H1 (cell line): ENCODE results near the gene UBAP1L. TPM values are rescaled to one million over a fixed set of nuclear protein-coding genes. Genes with fewer than 3 reads are reported as not detected.

Experiments used
- CTCF ChIA-PET: fragments of 300-600 bp; sonication (Branson Sonifier 250); formaldehyde crosslinking; loops from one replicate; lab custom pipeline; 2021; ENCODE audit not compliant: partially characterized antibody; lab: Charles Lee
- POLR2A ChIA-PET: fragments of 300-600 bp; sonication (Branson Sonifier 250); formaldehyde crosslinking; loops from one replicate; lab custom pipeline; 2021; ENCODE audit warnings: inconsistent platforms; ENCODE audit not compliant: partially characterized antibody; lab: Charles Lee
- DNase-seq, 2 experiments: peaks; one replicate each; pipeline versions ENCODE4 v3.0.0 to v3.0.0-alpha.2; 2010 to 2022; ENCODE audit warnings: low spot score in 2 of 2, low read depth in 1 of 2, mixed read lengths in 1 of 2
- FAIRE-seq: peaks from 2 replicates; lab custom pipeline; 2011; peaks lifted over from hg19 to GRCh38; lab: Jason Lieb, UNC
- H2AFZ ChIP-seq: 2 replicates; pipeline ENCODE4 v1.8.1; 2012; ENCODE audit warnings: low read length, inconsistent platforms
- H2AK5ac ChIP-seq: 2 replicates; pipeline ENCODE4 v1.6.1; 2013; ENCODE audit warnings: low read depth, low read length
- H2BK120ac ChIP-seq: replicated peaks from 2 replicates; pipeline ENCODE3; 2013; ENCODE audit warnings: low read depth, low read length, inconsistent platforms
- H2BK12ac ChIP-seq: 2 replicates; pipeline ENCODE4 v1.6.1; 2013; ENCODE audit warnings: low read depth, low read length
- H2BK15ac ChIP-seq: 2 replicates; pipeline ENCODE4 v1.6.1; 2013; ENCODE audit warnings: low read length
- H2BK20ac ChIP-seq: 2 replicates; pipeline ENCODE4 v1.6.1; 2013; ENCODE audit warnings: low read length
- H2BK5ac ChIP-seq: 2 replicates; pipeline ENCODE4 v1.6.1; 2013; ENCODE audit warnings: low read depth, low read length
- H3K14ac ChIP-seq: 2 replicates; pipeline ENCODE4 v1.6.1; 2013; ENCODE audit warnings: inconsistent platforms; ENCODE audit not compliant: insufficient read length
- H3K18ac ChIP-seq: 2 replicates; pipeline ENCODE4 v1.6.1; 2013; ENCODE audit warnings: low read length; ENCODE audit errors: extremely low read depth
- H3K23ac ChIP-seq: 2 replicates; pipeline ENCODE4 v1.6.1; 2013; ENCODE audit warnings: inconsistent platforms; ENCODE audit not compliant: insufficient read length
- H3K23me2 ChIP-seq: 2 replicates; pipeline ENCODE4 v1.6.1; 2013; ENCODE audit warnings: low read depth, low read length
- H3K27ac ChIP-seq: 2 replicates; pipeline ENCODE4 v1.6.1; 2011; ENCODE audit warnings: low read depth, low read length, inconsistent platforms
- H3K27me3 ChIP-seq, 4 experiments: replicated peaks in 1 of 4; 1 replicate in 1 of 4; 2 replicates in 3 of 4; pipeline versions ENCODE4 v1.6.1 to v1.8.1; 2011 to 2013; ENCODE audit warnings: low read length in 3 of 4, mild to moderate bottlenecking in 3 of 4, inconsistent platforms in 2 of 4, mixed read lengths in 2 of 4, moderate library complexity in 1 of 4; ENCODE audit not compliant: control insufficient read depth in 3 of 4, insufficient read depth in 3 of 4; ENCODE audit errors: extremely low read depth in 1 of 4
- H3K36me3 ChIP-seq, 4 experiments: 2 replicates each; pipeline versions ENCODE4 v1.6.1 to v1.8.1; 2011 to 2013; ENCODE audit warnings: mild to moderate bottlenecking in 4 of 4, low read length in 3 of 4, moderate library complexity in 2 of 4, control low read depth in 1 of 4, inconsistent platforms in 1 of 4; ENCODE audit not compliant: insufficient read depth in 4 of 4, control insufficient read depth in 2 of 4
- H3K4ac ChIP-seq: replicated peaks from 2 replicates; pipeline ENCODE3; 2013; ENCODE audit warnings: low read length, low read depth, mixed read lengths, inconsistent platforms; ENCODE audit not compliant: insufficient read length
- H3K4me1 ChIP-seq, 4 experiments: replicated peaks in 1 of 4; 1 replicate in 1 of 4; 2 replicates in 3 of 4; pipeline versions ENCODE4 v1.6.1 to v1.8.1; 2011 to 2013; ENCODE audit warnings: low read length in 3 of 4, inconsistent platforms in 2 of 4, mixed read lengths in 1 of 4; ENCODE audit not compliant: insufficient read depth in 4 of 4, control insufficient read depth in 3 of 4
- H3K4me2 ChIP-seq, 2 experiments: 2 replicates each; pipeline versions ENCODE4 v1.6.1 to v1.8.1; 2011 to 2013; ENCODE audit warnings: low read depth in 2 of 2, low read length in 2 of 2, control low read depth in 1 of 2, inconsistent platforms in 1 of 2, mild to moderate bottlenecking in 1 of 2; ENCODE audit not compliant: insufficient read depth in 1 of 2
- H3K4me3 ChIP-seq, 4 experiments: fragments of 200-600, 300-600 bp in 1 of 4; sonication (generic), shearing (Covaris generic), sonication (Bioruptor Twin) in 1 of 4; 2 replicates each; pipeline versions ENCODE4 v1.5.1 to v1.8.1; 2011 to 2016; ENCODE audit warnings: low read length in 4 of 4, low read depth in 3 of 4, control low read depth in 2 of 4, inconsistent platforms in 2 of 4, mild to moderate bottlenecking in 2 of 4, mixed read lengths in 1 of 4, moderate library complexity in 1 of 4; ENCODE audit not compliant: insufficient read depth in 2 of 4; ENCODE audit errors: extremely low read depth in 1 of 4
- H3K56ac ChIP-seq: replicated peaks from 2 replicates; pipeline ENCODE3; 2013; ENCODE audit warnings: low read depth, mild to moderate bottlenecking, mixed read lengths, low read length, inconsistent platforms; ENCODE audit not compliant: insufficient read length
- H3K79me1 ChIP-seq: 2 replicates; pipeline ENCODE4 v1.6.1; 2013; ENCODE audit warnings: low read depth, low read length, control low read depth
- H3K79me2 ChIP-seq, 2 experiments: 2 replicates each; pipeline versions ENCODE4 v1.6.1 to v1.8.1; 2012 to 2013; ENCODE audit warnings: low read length in 2 of 2, mild to moderate bottlenecking in 2 of 2, inconsistent platforms in 1 of 2; ENCODE audit not compliant: insufficient read depth in 2 of 2, control insufficient read depth in 1 of 2
- H3K9ac ChIP-seq, 4 experiments: replicated peaks in 1 of 4; 1 replicate in 1 of 4; 2 replicates in 3 of 4; pipeline versions ENCODE4 v1.6.1 to v1.8.1; 2011 to 2013; ENCODE audit warnings: low read depth in 3 of 4, low read length in 3 of 4, control low read depth in 2 of 4, mild to moderate bottlenecking in 2 of 4, moderate library complexity in 2 of 4, inconsistent platforms in 1 of 4; ENCODE audit errors: extremely low read depth in 1 of 4
- H3K9me3 ChIP-seq, 2 experiments: 2 replicates each; pipeline versions ENCODE4 v1.6.1 to v1.8.1; 2012 to 2013; ENCODE audit warnings: mild to moderate bottlenecking in 2 of 2, moderate library complexity in 2 of 2, control low read depth in 1 of 2, inconsistent platforms in 1 of 2, low read depth in 1 of 2, low read length in 1 of 2, mixed read lengths in 1 of 2; ENCODE audit not compliant: insufficient read depth in 2 of 2
- H4K20me1 ChIP-seq, 2 experiments: replicated peaks in 1 of 2; 2 replicates each; pipeline versions ENCODE3 to v1.8.1; 2011 to 2013; ENCODE audit warnings: inconsistent platforms in 2 of 2, low read length in 2 of 2, mild to moderate bottlenecking in 1 of 2; ENCODE audit not compliant: insufficient read depth in 2 of 2, control insufficient read depth in 1 of 2
- H4K5ac ChIP-seq: 2 replicates; pipeline ENCODE4 v1.6.1; 2013; ENCODE audit warnings: low read length, low read depth, mixed read lengths, inconsistent platforms; ENCODE audit not compliant: insufficient read length
- H4K8ac ChIP-seq: 2 replicates; pipeline ENCODE4 v1.8.0; 2013; ENCODE audit warnings: mild to moderate bottlenecking, moderate library complexity, low read length, inconsistent platforms; ENCODE audit not compliant: insufficient read depth; ENCODE audit errors: extremely low read depth
- H4K91ac ChIP-seq: replicated peaks from 2 replicates; pipeline ENCODE3; 2013; ENCODE audit warnings: low read length, mixed read lengths, inconsistent platforms; ENCODE audit not compliant: insufficient read length
- BRCA1 ChIP-seq: IDR thresholded peaks from 2 replicates; pipeline ENCODE4 v1.6.1; 2012; ENCODE audit warnings: low read depth, low read length, improper control_type of control experiment
- CBX8 ChIP-seq: fragments of 300-800, 300-1000 bp; sonication (generic); IDR thresholded peaks from 2 replicates; pipeline ENCODE4 v1.7.1; 2016; ENCODE audit warnings: low read depth, low read length, borderline replicate concordance
- FOSL1 ChIP-seq: IDR thresholded peaks from 2 replicates; pipeline ENCODE4 v1.6.1; 2011; ENCODE audit warnings: mild to moderate bottlenecking, low read depth, low read length, moderate library complexity; ENCODE audit not compliant: insufficient read depth
- POLR2AphosphoS5 ChIP-seq: IDR thresholded peaks from 2 replicates; pipeline ENCODE4 v1.6.1; 2011; ENCODE audit warnings: low read depth, low read length
- RAD21 ChIP-seq, 2 experiments: IDR thresholded peaks in 1 of 2; conservative IDR thresholded peaks in 1 of 2; 2 replicates each; pipeline ENCODE4 v1.6.1; 2011; ENCODE audit warnings: low read depth in 2 of 2, low read length in 2 of 2, improper control_type of control experiment in 1 of 2, inconsistent platforms in 1 of 2, mild to moderate bottlenecking in 1 of 2, moderate library complexity in 1 of 2
- SIN3A ChIP-seq, 2 experiments: IDR thresholded peaks in 1 of 2; conservative IDR thresholded peaks in 1 of 2; 2 replicates each; pipeline ENCODE4 v1.6.1; 2011 to 2012; ENCODE audit warnings: low read length in 2 of 2, improper control_type of control experiment in 1 of 2, low read depth in 1 of 2, mild to moderate bottlenecking in 1 of 2
- SUZ12 ChIP-seq: fragments of 200-600 bp; sonication (generic); IDR thresholded peaks from 2 replicates; pipeline ENCODE4 v1.6.1; 2012; ENCODE audit warnings: mild to moderate bottlenecking, inconsistent platforms, low read length, moderate library complexity, mixed read lengths
- TAF7 ChIP-seq: optimal IDR thresholded peaks from 2 replicates; pipeline ENCODE3; 2011; ENCODE audit warnings: low read depth, mild to moderate bottlenecking, inconsistent platforms, low read length, moderate library complexity, borderline replicate concordance
- WGBS, 2 experiments: shearing (Covaris generic) in 1 of 2; methylation state at CpG; one replicate each; pipeline versions ENCODE4 v1.1.6 to v1.1.7; 2013 to 2015; ENCODE audit warnings: low lambda C conversion rate in 2 of 2, mixed read lengths in 2 of 2, inconsistent platforms in 1 of 2, low coverage in 1 of 2, missing lambda C conversion rate in 1 of 2; ENCODE audit not compliant: insufficient replicate concordance in 2 of 2, insufficient coverage in 1 of 2, insufficient read length in 1 of 2; ENCODE audit errors: extremely low coverage in 1 of 2, missing lambda C conversion rate in 1 of 2; 5-methylcytosine and 5-hydroxymethylcytosine counted together
- polyA plus RNA-seq, 7 experiments: library from polyadenylated mRNA; depleted of rRNA in 3 of 7; stranded (reverse) in 5 of 7; unstranded in 2 of 7; fragments of >200 nt in 5 of 7; fragments of 200-250 nt in 2 of 7; gene quantifications; 1 replicate in 5 of 7; 2 replicates in 1 of 7; 4 replicates in 1 of 7; pipeline versions ENCODE4 v1.2.1 to v1.2.3, GENCODE V29; 2011 to 2013; ENCODE audit warnings: missing spikeins in 2 of 7, mixed read lengths in 2 of 7
- total RNA-seq: library from RNA; stranded (reverse); fragmentation: NEBNext Ultra II Directional; extraction: Animal tissue kit (Norgen Biotek cat#: 25700); gene quantifications from 2 replicates; pipeline ENCODE4 v1.2.1, GENCODE V29; 2021
- TF ChIP-seq, protein P1 (sequence below): IDR thresholded peaks from 2 replicates; pipeline ENCODE4 v1.6.1; 2012; ENCODE audit warnings: low read length, inconsistent platforms
- TF ChIP-seq, protein P2 (sequence below): IDR thresholded peaks from 2 replicates; pipeline ENCODE4 v1.6.1; 2012; ENCODE audit warnings: inconsistent platforms

The UBAP1L gene
- total and polyA plus RNA-seq, 2 of the 8 experiments (the other 6 are each of a cell fraction or from before 2014, with no cell fraction given), result 0.67 to 1.7 TPM

DNA sequence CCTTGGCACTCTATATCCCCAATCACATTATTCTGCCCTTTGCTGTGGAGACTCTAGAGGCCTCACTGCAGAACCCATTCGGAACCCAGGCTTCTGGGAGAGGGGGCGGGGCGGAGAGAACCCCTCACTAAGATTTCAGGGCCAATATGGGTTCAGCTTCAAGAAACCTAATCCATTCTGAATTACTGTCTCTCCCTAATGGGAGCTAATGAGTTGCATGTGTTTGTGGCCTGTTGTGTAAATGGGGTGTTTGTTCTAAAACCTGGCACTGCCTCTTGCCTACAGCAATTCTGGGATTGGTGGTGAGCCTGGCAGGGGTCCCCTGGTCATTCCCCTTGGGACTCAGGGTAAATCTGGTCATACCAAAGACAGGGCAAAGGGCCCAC lies 46.6 kb downstream of the UBAP1L start:
- no peak overlapping the region for H4K5ac ChIP-seq
- H3K4me3 ChIP-seq, result peak overlapping the region; percentile 43 to 71 (median 53); a peak in 5 of 8 replicates
- no peak for DNase-seq
- H3K9ac ChIP-seq, result no peak overlapping the region
- no peak overlapping the region; the same call in 1 of the 2 replicates for H3K18ac ChIP-seq
- no peak overlapping the region for H4K91ac ChIP-seq
- H3K4me1 ChIP-seq, result peaks cover 5 to 19% (median 7%) of the 10 kb centered on the region in 4 experiments
- H2AK5ac ChIP-seq, result no peak overlapping the region; the same call in 1 of the 2 replicates
- H2BK20ac ChIP-seq, result 0 out of 2 replicates have a peak overlapping the region, but pooled peaks have one; percentile 15
- peak overlapping the region; percentile 44; the same call in 1 of the 2 replicates for H2BK12ac ChIP-seq
- H3K4me2 ChIP-seq, result peak overlapping the region; percentile 82 to 90
- H4K8ac ChIP-seq, result no peak overlapping the region
- no peaks in the 10 kb centered on the region for H3K36me3 ChIP-seq
- no peak overlapping the region for H3K14ac ChIP-seq
- no peaks in the 10 kb centered on the region; a peak in 1 of 4 replicates for H3K79me2 ChIP-seq
- ChIA-PET POLR2A (interaction anchor here (0.6 to 8.0 kb wide), 8 partner anchors 14 to 463 kb away, joined by 3 to 93 read pairs (median 4); partner anchors contain the start of genes KBTBD13 and RNU5B-1), CTCF (interaction anchor here (0.9 to 33.2 kb wide), 9 partner anchors 5 to 1835 kb away, joined by 3 to 1213 read pairs (median 4); partner anchors contain the start of genes KBTBD13, RASL12 and SLC51B)
- no peak overlapping the region for H3K27ac ChIP-seq
- peaks cover 6% of the 10 kb centered on the region; the same call in 1 of the 2 replicates for H3K23me2 ChIP-seq
- H3K4ac ChIP-seq, result no peak overlapping the region
- H2BK120ac ChIP-seq, result no peak overlapping the region
- H2AFZ ChIP-seq, result no peak overlapping the region
- no peak overlapping the region for H2BK5ac ChIP-seq
- peaks cover 3% of the 10 kb centered on the region in 2 experiments; a peak in 2 of 4 replicates for H3K9me3 ChIP-seq
- no peak overlapping the region for H3K56ac ChIP-seq
- 57% methylated on average over 3 of the region's 3 CpGs; no CpG with 5 or more reads in 1 of the 2 experiments for WGBS, 2 experiments
- H2BK15ac ChIP-seq, result 0 out of 2 replicates have a peak overlapping the region, but pooled peaks have one; percentile 89
- no peak for FAIRE-seq
- peaks cover 0 to 6% (median 1%) of the 10 kb centered on the region in 4 experiments; a peak in 3 of 7 replicates for H3K27me3 ChIP-seq
- no peak overlapping the region for H3K23ac ChIP-seq
- peaks cover 3% of the 10 kb centered on the region; the same call in 1 of the 2 replicates for H3K79me1 ChIP-seq
- H4K20me1 ChIP-seq, result no peaks in the 10 kb centered on the region
- TF ChIP-seq RAD21 (IDR thresholded peaks at IDR 0.05 in 1 of 2, conservative IDR thresholded peaks at IDR 0.05 in 1 of 2; ENCODE audit: low read depth in 2 of 2, low read length in 2 of 2) (no peak), POLR2AphosphoS5 (no peak), CBX8 (no peak), TAF7 (no peak), SUZ12 (no peak), FOSL1 (no peak), SIN3A (conservative IDR thresholded peaks at IDR 0.05 in 1 of 2, IDR thresholded peaks at IDR 0.05 in 1 of 2; ENCODE audit: low read depth in 1 of 2, low read length in 2 of 2) (no peak), BRCA1 (no peak)
- TF ChIP-seq, protein P1, sequence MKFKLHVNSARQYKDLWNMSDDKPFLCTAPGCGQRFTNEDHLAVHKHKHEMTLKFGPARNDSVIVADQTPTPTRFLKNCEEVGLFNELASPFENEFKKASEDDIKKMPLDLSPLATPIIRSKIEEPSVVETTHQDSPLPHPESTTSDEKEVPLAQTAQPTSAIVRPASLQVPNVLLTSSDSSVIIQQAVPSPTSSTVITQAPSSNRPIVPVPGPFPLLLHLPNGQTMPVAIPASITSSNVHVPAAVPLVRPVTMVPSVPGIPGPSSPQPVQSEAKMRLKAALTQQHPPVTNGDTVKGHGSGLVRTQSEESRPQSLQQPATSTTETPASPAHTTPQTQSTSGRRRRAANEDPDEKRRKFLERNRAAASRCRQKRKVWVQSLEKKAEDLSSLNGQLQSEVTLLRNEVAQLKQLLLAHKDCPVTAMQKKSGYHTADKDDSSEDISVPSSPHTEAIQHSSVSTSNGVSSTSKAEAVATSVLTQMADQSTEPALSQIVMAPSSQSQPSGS, result no peak
- TF ChIP-seq, protein P2, sequence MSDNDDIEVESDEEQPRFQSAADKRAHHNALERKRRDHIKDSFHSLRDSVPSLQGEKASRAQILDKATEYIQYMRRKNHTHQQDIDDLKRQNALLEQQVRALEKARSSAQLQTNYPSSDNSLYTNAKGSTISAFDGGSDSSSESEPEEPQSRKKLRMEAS, result no peak
